Neural crest cell (in vitro differentiated cells): ENCODE results near the gene CCDC183. TPM values are rescaled to one million over a fixed set of nuclear protein-coding genes. Genes with fewer than 3 reads are reported as not detected.

ENCODE experiments used
- DNase-seq: peaks from one replicate; pipeline ENCODE4 v3.0.0; 2021; ENCODE audit warnings: low read depth, mixed read lengths, low spot score
- H3K27ac Mint-ChIP-seq: one replicate; pipeline ENCODE4 v1.8.0; 2021; ENCODE audit warnings: mild to moderate bottlenecking, mixed read lengths; ENCODE audit not compliant: unreplicated experiment
- H3K27me3 Mint-ChIP-seq: 2 replicates; pipeline ENCODE4 v1.8.0; 2021; ENCODE audit warnings: low read depth, mild to moderate bottlenecking, mixed read lengths
- H3K36me3 Mint-ChIP-seq: 2 replicates; pipeline ENCODE4 v1.8.0; 2021; ENCODE audit warnings: low read depth, mild to moderate bottlenecking, mixed read lengths
- H3K4me1 Mint-ChIP-seq: 2 replicates; pipeline ENCODE4 v1.8.0; 2021; ENCODE audit warnings: mixed read lengths
- H3K4me3 Mint-ChIP-seq: one replicate; pipeline ENCODE4 v1.8.0; 2021; ENCODE audit warnings: mild to moderate bottlenecking, mixed read lengths
- H3K9me3 Mint-ChIP-seq: 2 replicates; pipeline ENCODE4 v1.8.0; 2021; ENCODE audit warnings: mixed read lengths
- total RNA-seq: library from RNA; stranded (reverse); gene quantifications from 2 replicates; pipeline ENCODE4 v1.2.1, GENCODE V29; 2021
- TF ChIP-seq, protein P1 (sequence below): fragments of 200-600 bp; sonication (generic); conservative IDR thresholded peaks from 2 replicates; pipeline ENCODE4 v1.5.0; 2021; ENCODE audit warnings: antibody characterized with exemption, mild to moderate bottlenecking

CCDC183 gene
- total RNA-seq, 1 donor from 2014 or later: 1.4 TPM

DNA sequence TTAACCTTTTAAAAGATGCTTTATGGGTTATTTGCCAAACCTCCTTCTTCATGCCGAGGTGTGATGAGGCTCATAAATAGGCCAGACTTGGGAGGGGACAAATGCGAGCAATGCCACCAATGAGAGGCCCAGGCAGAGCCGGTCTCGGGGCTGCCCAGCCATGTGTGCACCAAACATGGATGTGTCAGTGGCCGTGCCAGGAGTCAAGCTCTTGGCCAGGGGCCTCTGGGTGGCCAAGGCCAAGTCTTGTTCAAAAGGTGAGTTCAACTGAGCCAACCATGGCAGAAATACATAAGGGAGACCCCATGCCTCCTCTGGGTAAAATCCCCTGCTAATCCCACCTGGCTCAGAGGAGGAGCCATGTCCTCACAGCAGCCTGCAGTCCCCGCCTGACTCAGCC is 20.9 kb upstream of the CCDC183 start:
- H3K4me3 Mint-ChIP-seq: no peak overlapping the region
- H3K9me3 Mint-ChIP-seq: peaks cover 11% of the 10 kb centered on the region
- no peak for DNase-seq
- TF ChIP-seq, protein P1, sequence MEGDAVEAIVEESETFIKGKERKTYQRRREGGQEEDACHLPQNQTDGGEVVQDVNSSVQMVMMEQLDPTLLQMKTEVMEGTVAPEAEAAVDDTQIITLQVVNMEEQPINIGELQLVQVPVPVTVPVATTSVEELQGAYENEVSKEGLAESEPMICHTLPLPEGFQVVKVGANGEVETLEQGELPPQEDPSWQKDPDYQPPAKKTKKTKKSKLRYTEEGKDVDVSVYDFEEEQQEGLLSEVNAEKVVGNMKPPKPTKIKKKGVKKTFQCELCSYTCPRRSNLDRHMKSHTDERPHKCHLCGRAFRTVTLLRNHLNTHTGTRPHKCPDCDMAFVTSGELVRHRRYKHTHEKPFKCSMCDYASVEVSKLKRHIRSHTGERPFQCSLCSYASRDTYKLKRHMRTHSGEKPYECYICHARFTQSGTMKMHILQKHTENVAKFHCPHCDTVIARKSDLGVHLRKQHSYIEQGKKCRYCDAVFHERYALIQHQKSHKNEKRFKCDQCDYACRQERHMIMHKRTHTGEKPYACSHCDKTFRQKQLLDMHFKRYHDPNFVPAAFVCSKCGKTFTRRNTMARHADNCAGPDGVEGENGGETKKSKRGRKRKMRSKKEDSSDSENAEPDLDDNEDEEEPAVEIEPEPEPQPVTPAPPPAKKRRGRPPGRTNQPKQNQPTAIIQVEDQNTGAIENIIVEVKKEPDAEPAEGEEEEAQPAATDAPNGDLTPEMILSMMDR: no peak
- H3K27ac Mint-ChIP-seq: no peak overlapping the region
- peaks cover 4% of the 10 kb centered on the region for H3K4me1 Mint-ChIP-seq
- peaks cover 34% of the 10 kb centered on the region for H3K27me3 Mint-ChIP-seq
- no peaks in the 10 kb centered on the region for H3K36me3 Mint-ChIP-seq

DNA sequence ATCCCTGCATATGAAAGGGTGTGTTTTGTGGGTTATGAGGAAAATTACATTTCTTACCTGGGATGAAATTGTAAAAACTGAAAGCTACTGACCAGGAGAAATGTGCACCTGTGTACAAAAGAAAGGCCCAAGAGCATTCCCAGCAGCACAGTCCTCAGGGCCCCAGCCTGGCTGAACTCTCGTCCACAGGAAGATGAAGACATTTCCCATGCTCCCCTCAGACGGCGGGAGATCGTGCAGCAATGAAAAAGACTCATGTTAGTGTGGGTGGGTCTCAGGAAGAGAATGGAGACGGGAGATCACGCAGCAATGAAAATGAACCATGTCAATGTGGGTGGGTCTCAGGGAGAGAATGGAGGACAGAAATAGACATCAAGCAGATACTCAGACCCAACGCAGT is 19.2 kb upstream of the CCDC183 start:
- Mint-ChIP-seq H3K27ac (no peak overlapping the region), H3K9me3 (peaks cover 11% of the 10 kb centered on the region), H3K27me3 (peaks cover 47% of the 10 kb centered on the region), H3K4me3 (no peak overlapping the region), H3K4me1 (peaks cover 4% of the 10 kb centered on the region), H3K36me3 (no peaks in the 10 kb centered on the region)
- TF ChIP-seq, protein P1: no peak
- no peak for DNase-seq

DNA sequence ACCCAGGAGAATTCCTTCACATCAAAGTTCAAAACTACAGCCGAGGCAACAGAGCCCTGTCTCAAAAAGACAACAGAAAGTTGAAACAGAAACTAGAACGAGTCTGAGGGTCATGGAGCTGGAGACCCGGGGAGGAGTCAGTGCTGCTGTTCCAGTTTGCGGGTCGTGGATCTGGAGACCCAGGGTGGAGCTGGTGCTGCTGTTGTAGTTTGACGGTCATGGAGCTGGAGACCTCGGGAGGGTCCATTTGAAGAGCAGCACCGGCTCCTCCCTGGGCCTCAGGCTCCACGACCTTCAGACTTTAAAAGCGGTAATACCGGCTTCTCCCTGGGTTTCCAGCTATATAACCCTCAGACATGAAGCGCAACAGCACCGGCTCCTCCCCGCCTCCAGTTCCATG is 18.8 kb upstream of the CCDC183 start:
- Mint-ChIP-seq H3K36me3 (no peaks in the 10 kb centered on the region), H3K27ac (no peak overlapping the region), H3K9me3 (peaks cover 11% of the 10 kb centered on the region), H3K27me3 (peaks cover 50% of the 10 kb centered on the region), H3K4me1 (peaks cover 4% of the 10 kb centered on the region), H3K4me3 (no peak overlapping the region)
- TF ChIP-seq, protein P1: no peak
- DNase-seq: no peak

DNA sequence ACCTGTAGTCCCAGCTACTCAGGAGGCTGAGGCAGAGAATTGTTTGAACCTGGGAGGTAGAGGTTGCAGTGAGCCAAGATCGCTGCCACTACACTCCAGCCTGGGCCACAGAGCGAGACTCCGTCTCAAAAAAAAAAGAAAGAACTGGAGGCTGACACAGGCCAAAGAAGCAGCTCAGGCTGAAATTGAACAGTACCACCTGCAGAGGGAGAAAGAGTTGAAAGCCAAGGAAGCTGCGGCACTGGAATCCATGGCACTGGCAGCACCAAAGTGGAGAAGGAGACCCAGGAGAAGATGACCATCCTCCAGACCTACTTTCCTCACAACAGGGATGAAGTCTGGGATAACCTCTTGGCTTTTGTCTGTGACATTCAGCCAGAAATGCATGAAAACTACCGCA is 16.3 kb upstream of the CCDC183 start:
- DNase-seq: no peak
- Mint-ChIP-seq H3K4me1 (peaks cover 5% of the 10 kb centered on the region), H3K9me3 (no peaks in the 10 kb centered on the region), H3K27ac (no peak overlapping the region), H3K27me3 (peaks cover 50% of the 10 kb centered on the region), H3K4me3 (no peak overlapping the region), H3K36me3 (no peaks in the 10 kb centered on the region)
- TF ChIP-seq, protein P1: no peak

DNA sequence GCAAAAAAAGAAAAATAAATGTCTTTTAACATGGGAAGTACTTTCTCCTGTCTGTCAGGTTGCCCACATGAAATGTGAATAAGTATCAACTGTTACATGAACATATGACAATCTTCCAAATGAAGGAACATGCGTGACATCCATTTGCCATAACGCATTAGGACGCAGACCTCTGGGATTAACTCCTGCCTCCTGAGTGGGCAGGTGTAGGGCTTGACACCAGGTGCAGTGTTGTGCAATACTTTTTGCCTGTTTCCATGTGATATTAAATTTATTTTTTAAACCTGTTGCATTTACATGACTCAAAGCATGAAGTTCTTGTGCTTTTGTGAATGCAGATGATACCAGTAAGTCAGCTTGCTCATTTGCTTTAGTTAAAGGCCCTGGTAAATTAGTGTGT is 13.7 kb upstream of the CCDC183 start:
- Mint-ChIP-seq H3K36me3 (no peaks in the 10 kb centered on the region), H3K4me3 (no peak overlapping the region), H3K9me3 (no peaks in the 10 kb centered on the region), H3K27me3 (peaks cover 45% of the 10 kb centered on the region), H3K27ac (no peak overlapping the region), H3K4me1 (peaks cover 16% of the 10 kb centered on the region)
- DNase-seq: no peak
- TF ChIP-seq, protein P1: no peak
